NCI-H1048 (cell line): Measurements from ENCODE around the gene HCRTR1.

Source experiments
- DNase-seq: peaks from one replicate; lab custom pipeline; 2025; lab: John Stamatoyannopoulos, UW

Gene HCRTR1

GRCh38 chr1:31650161-31651088, 32.9 kb downstream of the HCRTR1 start:
- no peak for DNase-seq

- DNase-seq, result no peak
Measured at GRCh38 chr1:31651089-31651420, 33.6 kb downstream of the HCRTR1 start.

GRCh38 chr1:31651766-31652165, 34.3 kb downstream of the HCRTR1 start:
- DNase-seq, result no peak

DNA sequence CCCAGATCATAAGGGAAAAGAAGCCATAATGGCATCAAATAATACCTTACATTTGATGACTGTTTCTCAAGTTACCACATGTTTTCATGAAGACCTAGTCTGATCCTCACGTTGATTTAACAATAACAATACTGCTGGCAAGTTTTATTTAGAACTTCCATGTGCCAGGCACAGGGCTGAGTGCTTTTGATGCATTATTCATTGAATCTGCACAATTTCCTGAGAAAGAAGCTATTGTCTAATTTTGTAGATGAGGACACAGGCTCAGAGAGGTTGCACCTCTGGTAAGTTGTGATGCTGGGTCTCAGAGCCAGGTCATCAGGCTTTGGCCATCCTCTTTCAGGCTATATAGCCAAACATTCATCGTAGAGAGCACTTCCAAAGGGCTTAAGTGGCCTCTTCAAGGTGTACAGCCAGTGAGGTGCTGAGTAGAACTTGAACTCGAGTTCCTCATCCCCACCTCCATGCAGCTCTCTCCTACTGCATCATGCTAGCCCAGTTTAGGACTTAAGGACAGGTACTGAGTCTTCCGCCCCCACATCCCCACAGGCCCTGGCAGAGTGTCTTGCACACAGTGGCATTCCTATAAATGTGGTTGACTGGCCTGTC, 35.5 kb downstream of the HCRTR1 start:
- DNase-seq, result no peak

- DNase-seq, result no peak
Measured at GRCh38 chr1:31653717-31654473, 36.4 kb downstream of the HCRTR1 start.

- DNase-seq, result no peak
Measured at GRCh38 chr1:31654474-31654776, 36.9 kb downstream of the HCRTR1 start.

DNA sequence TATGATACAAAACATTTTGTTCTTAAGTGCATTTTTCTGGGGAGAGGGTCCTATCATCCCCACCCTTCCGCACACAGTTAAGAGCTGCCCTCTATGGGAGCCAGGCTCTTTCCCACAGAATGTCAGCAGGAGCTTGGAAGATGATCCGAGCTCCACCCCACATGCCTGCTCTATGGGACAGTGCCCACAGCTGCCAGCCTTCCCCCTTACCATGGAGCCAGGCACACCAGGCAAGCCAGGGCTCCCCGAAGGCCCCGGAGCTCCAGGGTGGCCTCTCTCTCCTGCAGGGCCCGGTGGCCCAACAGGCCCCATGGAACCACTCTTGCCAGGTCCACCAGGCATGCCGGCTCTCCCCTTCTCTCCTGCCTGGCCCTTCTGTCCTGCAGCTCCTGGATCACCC, 37.6 kb downstream of the HCRTR1 start:
- no peak for DNase-seq

DNA sequence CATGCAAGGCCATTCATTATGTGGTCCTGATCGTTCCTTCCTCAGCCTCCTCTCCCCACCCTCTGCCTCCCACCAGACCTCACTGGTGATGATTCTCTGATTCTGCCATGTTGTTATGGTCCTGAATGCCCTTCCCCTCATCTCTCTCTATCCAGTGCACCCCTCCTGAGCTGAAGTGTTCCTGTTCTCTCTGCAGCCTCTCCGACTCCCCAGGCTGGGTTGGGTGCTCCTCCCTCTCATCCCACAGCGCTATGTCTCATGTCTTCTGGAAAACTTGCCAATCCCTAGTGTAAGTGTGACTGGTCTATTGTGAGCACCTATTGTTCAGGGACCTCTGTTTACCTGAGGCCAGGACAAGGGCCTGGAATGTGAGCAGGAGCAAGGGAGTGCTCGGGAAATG, 38.3 kb downstream of the HCRTR1 start:
- DNase-seq, result no peak

- no peak for DNase-seq
Measured at GRCh38 chr1:31657020-31657804, 39.7 kb downstream of the HCRTR1 start.

- no peak for DNase-seq
Measured at GRCh38 chr1:31657972-31658510, 40.6 kb downstream of the HCRTR1 start.

DNA sequence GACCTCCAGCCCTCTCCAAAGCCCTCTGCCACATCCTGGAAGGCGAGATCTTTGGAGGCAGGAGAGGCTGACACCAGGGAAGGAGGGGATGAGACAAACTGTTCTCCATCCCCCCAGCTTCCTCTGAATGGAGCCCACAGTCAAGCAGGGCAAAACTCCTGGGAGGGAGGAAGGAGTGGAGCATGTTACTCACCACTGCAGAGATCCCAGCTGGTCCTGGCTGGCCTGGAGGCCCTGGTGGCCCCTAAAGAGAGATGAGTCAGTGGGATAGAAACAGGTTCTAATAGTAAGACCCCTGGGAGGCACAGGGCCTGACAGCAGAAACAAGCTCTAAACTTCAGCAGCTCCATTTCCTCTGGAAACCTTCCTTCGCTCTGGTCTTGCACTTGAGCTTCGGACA, 41.2 kb downstream of the HCRTR1 start:
- DNase-seq, result no peak

GRCh38 chr1:31659889-31660288, 42.4 kb downstream of the HCRTR1 start:
- DNase-seq, result no peak

GRCh38 chr1:31660871-31661455, 43.5 kb downstream of the HCRTR1 start:
- no peak for DNase-seq

- DNase-seq, result no peak
Measured at GRCh38 chr1:31661856-31662255, 44.4 kb downstream of the HCRTR1 start.

GRCh38 chr1:31662463-31662862, 45.0 kb downstream of the HCRTR1 start:
- no peak for DNase-seq

- DNase-seq, result no peak
Measured at GRCh38 chr1:31663622-31664452, 46.3 kb downstream of the HCRTR1 start.

DNA sequence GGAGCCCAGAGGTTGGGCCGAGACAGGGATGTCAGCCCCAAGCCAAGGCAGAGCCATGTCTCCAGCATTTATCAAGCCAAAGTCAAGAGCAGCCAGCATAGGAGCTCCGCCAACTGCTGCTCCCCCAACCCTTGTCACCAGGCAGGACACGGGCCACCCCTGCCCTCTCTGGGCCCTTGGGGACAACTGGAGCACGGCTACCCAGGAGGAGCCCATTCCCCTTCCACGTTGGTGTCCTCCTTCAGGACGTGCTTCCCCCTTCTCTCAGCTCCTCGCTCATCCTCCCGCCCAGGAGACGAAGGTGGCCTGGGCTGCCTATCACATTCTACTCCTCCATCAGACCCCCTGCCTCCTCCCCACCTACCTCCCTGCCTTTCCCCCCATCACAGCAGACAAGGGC, 47.0 kb downstream of the HCRTR1 start:
- no peak for DNase-seq

DNA sequence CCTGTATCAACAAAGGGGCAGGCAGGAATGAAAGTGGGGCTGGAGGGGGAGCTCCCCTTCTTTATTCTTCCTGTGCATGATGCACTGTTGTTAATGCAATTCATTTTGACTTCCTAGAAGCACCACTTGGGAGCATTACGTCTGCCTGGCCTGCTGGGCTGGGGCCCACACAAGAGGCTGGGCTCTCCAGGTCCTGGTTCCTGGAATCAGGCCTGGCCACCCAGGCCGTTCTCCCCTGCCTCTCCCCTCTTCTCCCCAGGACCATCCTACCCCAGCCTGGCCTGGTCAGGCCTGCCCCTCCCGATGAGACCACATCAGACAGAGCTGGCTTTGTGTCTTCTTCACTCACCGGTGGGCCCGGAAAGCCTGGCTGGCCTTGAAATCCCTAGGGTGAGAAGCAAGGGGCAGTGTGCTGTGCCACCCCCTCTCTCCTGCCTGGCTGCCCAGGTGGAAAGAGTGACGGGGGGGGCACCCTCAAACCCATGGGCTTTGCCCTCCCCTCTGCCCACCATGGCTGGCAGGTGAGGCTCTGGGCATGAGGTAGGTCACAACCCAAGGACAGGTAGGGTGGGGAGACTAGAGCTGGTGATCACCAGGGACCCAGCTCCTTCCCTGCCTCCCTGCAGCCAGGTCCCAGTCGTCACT, 47.9 kb downstream of the HCRTR1 start:
- DNase-seq, result no peak

- no peak for DNase-seq
Measured at GRCh38 chr1:31666263-31666963, 48.9 kb downstream of the HCRTR1 start.
